Neural crest cell (in vitro differentiated cells): ENCODE data around the gene SNAP47. TPM values are rescaled to one million over a fixed set of nuclear protein-coding genes. Genes with fewer than 3 reads are reported as not detected.
"Not testable (repeated sequence)": the region's sequence is repeated elsewhere in the genome, so short reads cannot be mapped to it uniquely, and the experiment has no call there.

Experiments
- DNase-seq: peaks from one replicate; pipeline ENCODE4 v3.0.0; 2021; ENCODE audit warnings: low read depth, mixed read lengths, low spot score
- H3K27ac Mint-ChIP-seq: one replicate; pipeline ENCODE4 v1.8.0; 2021; ENCODE audit warnings: mild to moderate bottlenecking, mixed read lengths; ENCODE audit not compliant: unreplicated experiment
- H3K27me3 Mint-ChIP-seq: 2 replicates; pipeline ENCODE4 v1.8.0; 2021; ENCODE audit warnings: low read depth, mild to moderate bottlenecking, mixed read lengths
- H3K36me3 Mint-ChIP-seq: 2 replicates; pipeline ENCODE4 v1.8.0; 2021; ENCODE audit warnings: low read depth, mild to moderate bottlenecking, mixed read lengths
- H3K4me1 Mint-ChIP-seq: 2 replicates; pipeline ENCODE4 v1.8.0; 2021; ENCODE audit warnings: mixed read lengths
- H3K4me3 Mint-ChIP-seq: one replicate; pipeline ENCODE4 v1.8.0; 2021; ENCODE audit warnings: mild to moderate bottlenecking, mixed read lengths
- H3K9me3 Mint-ChIP-seq: 2 replicates; pipeline ENCODE4 v1.8.0; 2021; ENCODE audit warnings: mixed read lengths
- long read RNA-seq: library from polyadenylated mRNA; unstranded; transcript quantifications from one replicate; pipeline ENCODE4 v2.0.0, GENCODE V29; 2020
- total RNA-seq: library from RNA; stranded (reverse); gene quantifications from 2 replicates; pipeline ENCODE4 v1.2.1, GENCODE V29; 2021
- TF ChIP-seq, protein P1 (sequence below): fragments of 200-600 bp; sonication (generic); conservative IDR thresholded peaks from 2 replicates; pipeline ENCODE4 v1.5.0; 2021; ENCODE audit warnings: antibody characterized with exemption, mild to moderate bottlenecking

SNAP47 gene
- total RNA-seq: 42.9 and 45.3 TPM in 2 replicates
- long read RNA-seq, transcript SNAP47-202 (5 exons, 2,362 nt): major isoform, 66 of 106 reads
- long read RNA-seq, partial matches to known transcripts: 27 of 106 reads
- long read RNA-seq, other reads (novel, unspliced or antisense): 12 of 106 reads

DNA sequence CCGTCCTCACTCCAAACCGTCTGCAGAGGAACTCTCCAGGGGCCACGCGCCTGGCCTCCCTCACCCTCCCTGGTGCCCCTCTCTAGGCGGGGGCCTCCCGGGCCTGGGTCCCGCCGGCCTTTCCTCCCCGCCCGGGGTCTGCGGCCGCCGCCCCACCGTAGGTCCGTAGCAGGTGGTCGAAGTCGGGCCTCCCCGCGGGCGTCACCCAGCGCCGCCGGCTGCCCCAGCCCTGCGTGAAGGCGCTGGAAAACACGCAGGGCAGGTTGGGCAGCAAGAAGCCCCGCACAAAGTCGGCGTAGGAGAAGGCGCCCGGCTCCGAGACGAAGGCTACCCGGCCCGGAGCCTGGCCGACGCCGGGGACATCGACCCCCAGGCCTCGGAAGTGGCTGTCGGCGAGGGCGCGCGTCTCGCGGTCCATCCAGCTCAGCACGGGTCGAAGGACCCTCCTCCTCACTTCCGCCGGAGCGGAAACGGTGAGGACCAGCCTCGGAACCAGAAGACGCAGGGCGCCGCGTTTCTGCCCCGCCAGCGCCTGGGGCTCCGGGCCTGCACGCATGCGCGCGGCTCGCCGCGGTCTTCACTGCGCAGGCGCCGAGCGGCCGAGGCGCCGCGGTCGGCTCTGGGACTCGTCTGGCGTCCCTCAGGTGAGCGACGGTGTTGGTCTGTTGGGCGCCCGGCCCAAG is at the start of gene SNAP47, which contains the start of gene JMJD4:
SNAP47 (plus strand) TSS at position 580 of the 683 bp plus-strand sequence. CDS start 12,302 bp downstream, outside the sequence.
JMJD4 (minus strand) TSS at position 447 of the 683 bp plus-strand sequence; CDS start at position 418, 29 bp downstream.
- peaks cover 3% of the 10 kb centered on the region for H3K27me3 Mint-ChIP-seq
- no peaks in the 10 kb centered on the region for H3K36me3 Mint-ChIP-seq
- TF ChIP-seq, protein P1, sequence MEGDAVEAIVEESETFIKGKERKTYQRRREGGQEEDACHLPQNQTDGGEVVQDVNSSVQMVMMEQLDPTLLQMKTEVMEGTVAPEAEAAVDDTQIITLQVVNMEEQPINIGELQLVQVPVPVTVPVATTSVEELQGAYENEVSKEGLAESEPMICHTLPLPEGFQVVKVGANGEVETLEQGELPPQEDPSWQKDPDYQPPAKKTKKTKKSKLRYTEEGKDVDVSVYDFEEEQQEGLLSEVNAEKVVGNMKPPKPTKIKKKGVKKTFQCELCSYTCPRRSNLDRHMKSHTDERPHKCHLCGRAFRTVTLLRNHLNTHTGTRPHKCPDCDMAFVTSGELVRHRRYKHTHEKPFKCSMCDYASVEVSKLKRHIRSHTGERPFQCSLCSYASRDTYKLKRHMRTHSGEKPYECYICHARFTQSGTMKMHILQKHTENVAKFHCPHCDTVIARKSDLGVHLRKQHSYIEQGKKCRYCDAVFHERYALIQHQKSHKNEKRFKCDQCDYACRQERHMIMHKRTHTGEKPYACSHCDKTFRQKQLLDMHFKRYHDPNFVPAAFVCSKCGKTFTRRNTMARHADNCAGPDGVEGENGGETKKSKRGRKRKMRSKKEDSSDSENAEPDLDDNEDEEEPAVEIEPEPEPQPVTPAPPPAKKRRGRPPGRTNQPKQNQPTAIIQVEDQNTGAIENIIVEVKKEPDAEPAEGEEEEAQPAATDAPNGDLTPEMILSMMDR: no peak

GRCh38 chr1:227685807-227686206 is 49.4 kb upstream of the SNAP47 start:
- no peaks in the 10 kb centered on the region for H3K4me1 Mint-ChIP-seq
- no peak overlapping the region for H3K27ac Mint-ChIP-seq
- TF ChIP-seq, protein P1: no peak
- no peaks in the 10 kb centered on the region for H3K27me3 Mint-ChIP-seq
- peaks cover 24% of the 10 kb centered on the region for H3K9me3 Mint-ChIP-seq
- no peak for DNase-seq
- H3K4me3 Mint-ChIP-seq: no peak overlapping the region
- peaks cover 14% of the 10 kb centered on the region for H3K36me3 Mint-ChIP-seq

More for the DNA sequence above, at the start of gene SNAP47, which contains the start of gene JMJD4:
- peak within 1 kb of the TSS; percentile 57 for H3K27ac Mint-ChIP-seq
- peak within 1 kb of the TSS; percentile 91 for H3K4me3 Mint-ChIP-seq
- no peaks in the 10 kb centered on the region for H3K9me3 Mint-ChIP-seq
- peak; percentile 88 for DNase-seq
- peaks cover 24% of the 10 kb centered on the region for H3K4me1 Mint-ChIP-seq

- Mint-ChIP-seq H3K27ac (no peak overlapping the region), H3K27me3 (peaks cover 2% of the 10 kb centered on the region), H3K36me3 (peaks cover 12% of the 10 kb centered on the region), H3K9me3 (peaks cover 36% of the 10 kb centered on the region), H3K4me3 (no peak overlapping the region), H3K4me1 (no peaks in the 10 kb centered on the region)
- TF ChIP-seq, protein P1: no peak
- no peak for DNase-seq
These were observed 37.8 kb upstream of the SNAP47 start for GRCh38 chr1:227697321-227697864.

DNA sequence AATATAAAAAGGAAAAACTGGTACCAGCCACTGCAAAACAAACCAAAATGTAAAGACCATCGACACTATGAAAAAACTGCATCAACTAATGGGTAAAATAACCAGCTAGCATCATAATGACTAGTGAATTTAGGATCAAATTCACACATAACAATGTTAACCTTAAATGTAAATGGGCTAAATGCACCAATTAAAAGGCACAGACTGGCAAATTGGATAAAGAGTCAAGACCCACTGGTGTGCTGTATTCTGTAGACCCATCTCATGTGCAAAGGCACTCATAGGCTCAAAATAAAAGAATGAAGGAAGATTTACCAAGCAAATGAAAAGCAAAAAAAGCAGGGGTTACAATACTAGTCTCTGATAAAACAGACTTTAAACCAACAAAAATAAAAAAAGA is 33.6 kb upstream of the SNAP47 start:
- H3K27me3 Mint-ChIP-seq, DNase-seq, H3K4me1 Mint-ChIP-seq, H3K4me3 Mint-ChIP-seq, H3K27ac Mint-ChIP-seq: not testable (repeated sequence)
- peaks cover 17% of the 10 kb centered on the region for H3K36me3 Mint-ChIP-seq
- H3K9me3 Mint-ChIP-seq: peaks cover 46% of the 10 kb centered on the region

- Mint-ChIP-seq H3K4me1 (no peaks in the 10 kb centered on the region), H3K9me3 (peaks cover 25% of the 10 kb centered on the region), H3K36me3 (peaks cover 9% of the 10 kb centered on the region)
These were observed 27.4 kb upstream of the SNAP47 start for GRCh38 chr1:227707846-227708245.

More at GRCh38 chr1:227707846-227708245, 27.4 kb upstream of the SNAP47 start:
- DNase-seq: no peak
- H3K27me3 Mint-ChIP-seq: peaks cover 8% of the 10 kb centered on the region
- no peak overlapping the region for H3K4me3 Mint-ChIP-seq
- no peak overlapping the region for H3K27ac Mint-ChIP-seq
- TF ChIP-seq, protein P1: no peak
